Activated naive CD4-positive, alpha-beta T cell treated with anti-CD3 and anti-CD28 coated beads, Interleukin-2, amount 50 U/mL, for 72 hours (primary cell): ENCODE results near the gene A4GNT. TPM values are rescaled to one million over a fixed set of nuclear protein-coding genes. Genes with fewer than 3 reads are reported as not detected.
A peak's percentile ranks its signal among the peaks of the same experiment; 100 is the strongest.
"Not testable (repeated sequence)": the region's sequence is repeated elsewhere in the genome, so short reads cannot be mapped to it uniquely, and the experiment has no call there.

ENCODE experiments used
- ATAC-seq, 2 donors: fragments of 150-1000 bp; cut with Tn5 transposase; 2 replicates each; pipeline ENCODE4 v1.10.0; 2021; ENCODE audit warnings: mild to moderate bottlenecking in 2 of 2, moderate library complexity in 2 of 2
- DNase-seq, 2 donors: peaks; one replicate each; pipeline ENCODE4 v3.0.0; 2021 to 2022; ENCODE audit warnings: low spot score in 2 of 2
- H3K27ac Mint-ChIP-seq, 2 donors: one replicate each; pipeline ENCODE4 v1.8.0; 2022; ENCODE audit warnings: mild to moderate bottlenecking in 2 of 2, mixed read lengths in 2 of 2
- H3K36me3 Mint-ChIP-seq, 2 donors: one replicate each; pipeline ENCODE4 v1.8.0; 2022; ENCODE audit warnings: mixed read lengths in 2 of 2
- H3K9me3 Mint-ChIP-seq, 2 donors: one replicate each; pipeline ENCODE4 v1.8.0; 2022; ENCODE audit warnings: mixed read lengths in 2 of 2
- total RNA-seq, 2 donors: library from RNA; stranded (reverse); gene quantifications; one replicate each; pipeline ENCODE4 v1.2.3, GENCODE V29; 2022

A4GNT gene
- not detected for total RNA-seq

- Mint-ChIP-seq H3K27ac (no peak within 1 kb of the TSS), H3K9me3 (no peaks in the 10 kb centered on the region), H3K36me3 (no peaks in the 10 kb centered on the region)
- ATAC-seq (no peak), DNase-seq (no peak)
Observed at GRCh38 chr3:138132239-138132638, at the start of gene A4GNT. Gene A4GNT (minus strand): TSS chr3:138132390. CDS start chr3:138131256, 1,134 bp downstream.

GRCh38 chr3:138180375-138181029, 48.3 kb upstream of the A4GNT start:
- peak in 1 of 2 donors; percentile 20 for DNase-seq
- ATAC-seq: peak; percentile 89 to 92
- H3K9me3 Mint-ChIP-seq: no peaks in the 10 kb centered on the region
- no peaks in the 10 kb centered on the region for H3K36me3 Mint-ChIP-seq
- H3K27ac Mint-ChIP-seq: no peak overlapping the region

DNA sequence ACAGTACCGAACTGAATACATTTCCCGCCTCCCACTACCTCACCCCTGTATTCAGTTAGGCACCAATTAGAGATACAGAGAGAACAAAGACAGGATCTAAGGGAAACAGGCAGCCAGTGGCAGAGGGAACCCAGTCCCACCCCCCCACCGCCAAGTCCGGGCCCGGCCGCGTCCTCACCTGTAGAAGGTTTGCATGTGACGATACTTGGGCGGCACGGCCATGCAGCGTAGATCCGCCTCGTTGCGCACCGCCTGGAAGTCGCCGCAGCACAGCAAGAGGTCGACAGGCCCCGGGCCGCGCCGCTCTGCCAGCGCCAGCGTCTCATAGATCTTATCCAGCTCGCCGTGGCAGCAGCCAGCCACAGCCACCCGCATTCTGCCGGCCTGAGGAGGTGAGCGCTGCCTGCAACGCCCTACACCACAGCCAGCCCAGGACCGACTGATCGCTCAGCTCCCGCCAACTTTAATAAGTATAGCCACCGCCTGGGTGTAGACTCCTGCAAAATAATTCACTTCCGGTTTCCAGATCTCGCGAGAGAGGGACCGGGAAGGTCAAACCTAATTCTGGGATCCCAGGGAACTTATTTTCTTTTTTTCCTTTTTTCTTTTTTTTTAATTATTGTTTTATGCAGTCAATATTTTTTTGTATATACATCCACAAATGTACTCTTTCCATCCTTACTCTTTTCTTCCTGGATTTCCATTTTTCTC, 42.4 kb upstream of the A4GNT start, which contains the start of gene DBR1:
Gene DBR1 (minus strand): TSS at position 501 of the 711 bp plus-strand sequence. CDS start 126 bp downstream, at position 375.
- peak; percentile 76 to 80 for DNase-seq
- peak; percentile 83 to 92 for ATAC-seq
- peak within 1 kb of the TSS; percentile 92 to 96 for H3K27ac Mint-ChIP-seq
- H3K36me3 Mint-ChIP-seq: peaks cover 14 to 37% of the 10 kb centered on the region in 2 donors
- no peaks in the 10 kb centered on the region for H3K9me3 Mint-ChIP-seq

- Mint-ChIP-seq H3K27ac (peak overlapping the region; percentile 92 to 96), H3K36me3 (peaks cover 14 to 37% of the 10 kb centered on the region in 2 donors), H3K9me3 (no peaks in the 10 kb centered on the region)
- DNase-seq (no peak), ATAC-seq (peak in 1 of 2 donors; percentile 25)
Observed at GRCh38 chr3:138173769-138174420, 41.7 kb upstream of the A4GNT start.

- Mint-ChIP-seq H3K36me3 (peaks cover 14 to 37% of the 10 kb centered on the region in 2 donors), H3K9me3 (no peaks in the 10 kb centered on the region)
- no peak for ATAC-seq
Observed at GRCh38 chr3:138172625-138173024, 40.4 kb upstream of the A4GNT start.

DNA sequence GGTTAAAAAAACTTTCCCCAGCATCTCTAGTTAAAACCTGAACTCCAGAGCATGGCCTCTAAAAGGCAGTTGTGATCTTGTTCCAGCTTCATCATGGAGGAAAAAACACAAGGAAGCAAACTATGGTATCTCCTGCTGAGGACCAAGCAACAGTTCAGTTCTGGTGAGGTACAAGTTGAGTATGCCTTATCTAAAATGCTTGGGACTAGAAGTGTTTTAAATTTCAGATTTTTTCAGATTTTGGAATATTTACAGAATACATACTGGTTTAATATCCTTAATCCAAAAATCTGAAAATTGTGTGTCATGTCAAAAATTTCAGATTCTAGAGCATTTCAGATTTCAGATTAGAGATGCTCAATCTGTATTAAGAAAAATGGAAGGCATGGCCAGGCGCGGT, 32.9 kb upstream of the A4GNT start:
- no peak for DNase-seq
- no peak overlapping the region for H3K27ac Mint-ChIP-seq
- no peaks in the 10 kb centered on the region for H3K9me3 Mint-ChIP-seq
- ATAC-seq: no peak
- peaks cover 0 to 30% of the 10 kb centered on the region in 2 donors for H3K36me3 Mint-ChIP-seq

More at GRCh38 chr3:138172625-138173024, 40.4 kb upstream of the A4GNT start:
- H3K27ac Mint-ChIP-seq: no peak overlapping the region
- no peak for DNase-seq

DNA sequence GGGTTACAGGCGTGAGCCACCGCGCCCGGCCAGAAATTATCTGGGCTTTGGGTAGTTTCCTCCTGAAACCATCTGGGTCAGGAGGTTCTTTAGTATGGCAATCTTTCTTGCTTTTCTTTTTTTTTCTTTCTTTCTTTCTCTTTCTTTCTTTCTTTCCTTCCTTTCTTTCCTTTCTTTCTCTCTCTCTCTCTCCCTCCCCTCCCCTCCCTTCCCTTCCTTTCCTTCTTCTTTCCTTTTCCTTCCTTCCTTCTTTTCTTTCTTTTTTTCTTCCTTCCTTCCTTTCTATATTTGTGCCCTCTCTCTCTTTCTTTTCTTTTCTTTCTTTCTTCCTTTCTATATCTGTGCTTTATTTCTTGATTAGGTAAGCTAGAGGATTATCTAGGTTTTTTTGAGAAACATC, 25.6 kb upstream of the A4GNT start:
- no peak for ATAC-seq
- Mint-ChIP-seq H3K36me3 (peaks cover 9 to 12% of the 10 kb centered on the region in 2 donors), H3K27ac (no peak overlapping the region), H3K9me3 (peaks cover 10 to 13% of the 10 kb centered on the region in 2 donors)
- no peak for DNase-seq

DNA sequence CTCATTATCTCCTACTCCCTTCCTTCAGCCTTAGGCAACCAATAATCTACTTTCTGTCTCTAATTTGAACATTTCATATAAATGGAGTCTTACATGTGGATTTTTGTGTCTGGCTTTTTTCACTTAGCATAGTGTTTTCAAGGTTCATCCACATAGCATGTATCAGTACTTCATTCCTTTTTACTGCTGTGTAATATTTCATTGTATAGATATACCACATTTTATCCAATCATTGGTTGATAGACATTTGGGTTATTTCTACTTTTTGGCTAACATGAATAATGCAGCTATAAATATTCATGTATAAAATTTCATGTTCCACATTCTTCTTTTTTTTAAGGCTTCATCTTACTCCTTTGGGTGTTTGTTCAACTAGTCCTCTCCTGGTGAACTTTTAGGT, 22.3 kb upstream of the A4GNT start:
- ATAC-seq (no peak), DNase-seq (no peak)
- peaks cover 0 to 9% of the 10 kb centered on the region in 2 donors for H3K36me3 Mint-ChIP-seq
- H3K27ac Mint-ChIP-seq: no peak overlapping the region
- peaks cover 10 to 13% of the 10 kb centered on the region in 2 donors for H3K9me3 Mint-ChIP-seq

- Mint-ChIP-seq H3K27ac (no peak overlapping the region), H3K9me3 (peaks cover 2% of the 10 kb centered on the region in 2 donors), H3K36me3 (no peaks in the 10 kb centered on the region)
- ATAC-seq (no peak), DNase-seq (no peak)
Observed at GRCh38 chr3:138148503-138148902, 16.3 kb upstream of the A4GNT start.

DNA sequence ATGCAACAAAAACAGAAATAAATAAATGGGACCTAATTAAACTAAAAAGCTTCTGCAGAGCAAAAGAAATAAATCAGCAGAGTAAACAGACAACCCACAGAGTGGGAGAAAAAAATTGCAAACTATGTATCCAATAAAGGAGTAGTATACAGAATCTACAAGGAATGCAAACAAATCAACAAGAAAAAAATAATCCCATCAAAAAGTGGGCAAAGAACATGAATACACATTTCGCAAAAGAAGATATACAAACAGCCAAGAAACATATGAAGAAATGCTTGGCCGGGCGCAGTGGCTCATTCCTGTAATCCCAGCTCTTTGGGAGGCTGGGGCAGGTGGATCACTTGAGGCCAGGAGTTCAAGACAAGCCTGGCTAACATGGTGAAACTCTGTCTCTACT, 10.0 kb upstream of the A4GNT start:
- not testable (repeated sequence) for H3K27ac Mint-ChIP-seq, DNase-seq, H3K36me3 Mint-ChIP-seq, H3K9me3 Mint-ChIP-seq, ATAC-seq

GRCh38 chr3:138140940-138141339, 8.8 kb upstream of the A4GNT start:
- no peaks in the 10 kb centered on the region for H3K9me3 Mint-ChIP-seq
- DNase-seq: no peak
- ATAC-seq: no peak
- H3K36me3 Mint-ChIP-seq: no peaks in the 10 kb centered on the region
- H3K27ac Mint-ChIP-seq: no peak overlapping the region

DNA sequence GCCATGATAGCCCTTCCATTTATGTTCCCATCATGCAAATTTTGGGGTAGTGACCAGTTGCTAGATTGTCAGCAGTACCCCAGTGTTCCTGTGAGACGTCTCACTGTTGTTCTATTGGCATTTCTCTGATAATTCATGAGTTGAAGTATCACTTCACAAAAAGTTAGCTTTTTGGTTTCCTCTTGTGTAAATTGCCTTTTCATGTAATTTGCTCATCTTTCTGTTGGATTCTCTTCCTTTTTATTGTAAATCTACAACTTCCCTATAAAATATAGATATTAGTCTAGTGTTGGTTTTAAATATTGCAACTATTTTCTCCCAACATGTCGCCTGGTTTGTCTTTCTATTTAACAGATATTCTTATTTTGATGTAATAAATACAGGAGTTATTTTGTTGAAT, 7.5 kb upstream of the A4GNT start:
- no peaks in the 10 kb centered on the region for H3K9me3 Mint-ChIP-seq
- no peak for DNase-seq
- H3K27ac Mint-ChIP-seq: no peak overlapping the region
- no peak for ATAC-seq
- H3K36me3 Mint-ChIP-seq: no peaks in the 10 kb centered on the region

- no peak for DNase-seq
- H3K36me3 Mint-ChIP-seq: no peaks in the 10 kb centered on the region
- H3K9me3 Mint-ChIP-seq: no peaks in the 10 kb centered on the region
- no peak for ATAC-seq
- no peak overlapping the region for H3K27ac Mint-ChIP-seq
Observed at GRCh38 chr3:138137861-138138260, 5.7 kb upstream of the A4GNT start.

DNA sequence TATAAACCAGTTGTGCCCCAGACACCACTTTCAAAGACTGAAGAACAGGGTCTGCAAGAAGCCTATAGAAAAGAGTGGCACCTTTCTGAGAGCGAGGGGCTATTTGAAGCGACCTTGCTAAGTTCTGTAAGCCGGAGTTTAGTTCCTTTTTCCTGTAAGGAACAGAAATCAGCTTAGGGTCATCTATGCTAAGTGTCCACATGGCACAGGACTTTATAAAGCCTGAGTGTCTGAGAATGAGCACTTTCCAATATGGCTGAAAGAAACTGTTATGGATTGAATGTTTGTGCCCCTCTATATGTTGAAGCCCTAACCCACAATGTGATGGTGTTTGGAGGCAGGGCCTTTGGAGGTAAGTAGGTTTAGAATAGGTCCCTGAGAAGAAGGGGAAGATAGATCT, 4.0 kb upstream of the A4GNT start:
- ATAC-seq (no peak), DNase-seq (no peak)
- Mint-ChIP-seq H3K27ac (no peak overlapping the region), H3K36me3 (no peaks in the 10 kb centered on the region), H3K9me3 (no peaks in the 10 kb centered on the region)

- no peak overlapping the region for H3K27ac Mint-ChIP-seq
- H3K36me3 Mint-ChIP-seq: no peaks in the 10 kb centered on the region
- no peak for DNase-seq
- no peaks in the 10 kb centered on the region for H3K9me3 Mint-ChIP-seq
- ATAC-seq: no peak
Observed at GRCh38 chr3:138135833-138136194, 3.6 kb upstream of the A4GNT start.

DNA sequence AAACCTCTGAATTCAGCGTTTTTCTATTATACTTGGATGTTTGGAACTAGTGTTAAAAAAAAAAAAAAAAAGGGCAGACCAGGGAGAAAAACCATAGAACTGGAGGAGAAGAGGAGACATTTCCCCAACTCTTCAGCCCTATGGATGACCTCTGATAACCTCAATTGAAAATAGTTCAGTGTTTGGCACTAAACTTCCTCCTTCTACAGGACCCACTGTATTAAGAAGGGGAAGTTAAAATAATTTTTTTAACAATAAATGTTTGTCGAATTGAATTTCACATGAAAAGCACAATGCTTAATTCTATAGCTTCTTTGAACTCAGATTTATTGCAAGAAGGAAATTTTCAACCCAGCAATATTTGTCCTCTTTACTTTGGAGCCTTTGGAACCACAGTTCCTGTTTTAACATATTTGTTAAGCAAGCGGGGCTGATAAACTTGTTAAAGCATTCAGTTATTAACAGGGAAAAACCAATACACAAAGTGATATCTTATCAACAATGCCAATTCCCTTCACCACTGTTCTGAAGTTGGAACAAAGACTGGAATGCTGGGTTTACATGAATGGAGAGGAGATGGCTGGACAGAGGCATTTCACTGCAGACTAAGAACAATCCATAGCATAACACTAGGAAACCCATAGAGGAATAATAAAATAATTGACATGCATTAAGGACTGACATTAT, 3.1 kb upstream of the A4GNT start:
- H3K36me3 Mint-ChIP-seq: no peaks in the 10 kb centered on the region
- no peak for ATAC-seq
- H3K27ac Mint-ChIP-seq: no peak overlapping the region
- no peak for DNase-seq
- no peaks in the 10 kb centered on the region for H3K9me3 Mint-ChIP-seq
